ENCODE results near the gene SLC8A2.

SLC8A2 gene

GRCh38 chr19:47503826-47504150, 32.1 kb upstream of the SLC8A2 start:
- no peak overlapping the region for H3K4me3 ChIP-seq (ENCODE audit: low read depth, low read length)
- no peak for DNase-seq (ENCODE audit: low read depth)
- no peak for TF ChIP-seq CTCF (IDR thresholded peaks at IDR 0.05; ENCODE audit: low read depth, low read length, missing control alignments)

GRCh38 chr19:47503130-47503825, 31.6 kb upstream of the SLC8A2 start:
- no peak for TF ChIP-seq CTCF (IDR thresholded peaks at IDR 0.05; ENCODE audit: low read depth, low read length, missing control alignments)
- H3K4me3 ChIP-seq (ENCODE audit: low read depth, low read length), result no peak overlapping the region
- no peak for DNase-seq (ENCODE audit: low read depth)

DNA sequence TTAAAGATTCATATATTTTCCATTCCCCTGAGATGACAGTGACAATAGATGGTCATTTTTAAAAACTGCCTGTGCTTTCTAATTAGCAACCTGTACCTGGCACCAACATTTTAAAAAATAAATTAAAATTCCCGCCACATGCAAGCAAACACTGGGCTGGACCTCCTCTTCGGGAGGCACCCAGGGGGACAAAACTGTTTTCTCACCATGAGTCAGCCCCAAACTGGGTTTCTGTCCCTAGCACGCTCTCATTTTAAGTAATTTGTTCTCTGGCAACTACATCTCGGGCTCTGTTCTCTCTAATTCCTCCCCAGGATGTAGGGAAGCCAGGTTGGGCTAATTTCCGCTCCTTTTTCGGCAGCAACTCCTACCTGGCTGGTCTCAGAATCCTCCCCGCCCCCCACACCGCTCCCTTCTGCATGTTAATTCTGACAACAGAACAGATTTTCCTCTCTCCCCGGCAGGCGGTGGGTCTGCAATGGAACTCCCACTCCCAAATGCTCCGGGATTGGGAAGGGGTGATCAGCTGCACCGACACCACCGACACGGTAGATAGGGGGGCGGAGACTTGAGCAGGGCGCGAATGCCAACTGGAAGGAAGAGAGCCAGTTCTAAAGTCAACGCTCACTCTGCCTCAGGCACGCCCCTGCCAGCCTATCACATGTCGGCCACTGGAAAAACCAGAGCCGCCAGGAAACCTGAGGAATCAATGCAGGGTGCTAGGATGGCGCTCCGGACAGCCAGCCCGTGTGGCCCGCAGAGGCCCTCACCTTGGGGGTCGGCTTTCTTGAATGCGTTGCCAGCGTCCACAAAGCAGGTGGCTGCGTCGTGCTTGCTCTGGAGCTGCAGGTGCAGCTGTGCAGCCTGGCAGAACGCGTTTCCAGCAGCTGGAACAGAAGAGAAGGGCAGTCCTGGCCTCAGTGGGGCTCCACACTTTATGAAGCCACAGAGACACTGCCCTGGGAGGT, 28.5 kb upstream of the SLC8A2 start:
- no peak for DNase-seq (ENCODE audit: low read depth)
- H3K4me3 ChIP-seq (ENCODE audit: low read depth, low read length), result no peak overlapping the region
- TF ChIP-seq CTCF (IDR thresholded peaks at IDR 0.05; ENCODE audit: low read depth, low read length, missing control alignments), result no peak

DNA sequence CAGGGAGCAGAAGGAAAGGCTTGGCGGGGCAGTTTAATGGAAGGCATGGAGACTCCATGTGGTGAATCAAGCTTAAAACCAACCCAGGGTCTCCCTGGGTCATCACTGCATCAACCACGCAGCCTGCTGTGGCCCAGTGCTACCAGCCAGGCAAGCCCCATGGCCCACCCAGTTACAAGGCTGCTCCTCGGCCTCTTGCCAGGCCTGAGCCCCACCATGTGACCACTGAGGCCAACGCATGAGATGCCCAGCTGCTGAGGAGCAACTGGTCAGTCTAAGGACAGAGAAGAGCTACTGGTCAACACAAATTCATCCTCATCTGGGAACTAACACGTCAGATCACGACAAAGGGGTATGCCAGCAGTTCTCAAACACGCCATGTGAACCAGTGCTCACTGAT, 27.7 kb upstream of the SLC8A2 start:
- DNase-seq (ENCODE audit: low read depth), result no peak
- H3K4me3 ChIP-seq (ENCODE audit: low read depth, low read length), result no peak overlapping the region
- no peak for TF ChIP-seq CTCF (IDR thresholded peaks at IDR 0.05; ENCODE audit: low read depth, low read length, missing control alignments)

GRCh38 chr19:47498561-47498960, 26.9 kb upstream of the SLC8A2 start:
- no peak for DNase-seq (ENCODE audit: low read depth)
- no peak overlapping the region for H3K4me3 ChIP-seq (ENCODE audit: low read depth, low read length)
- TF ChIP-seq CTCF (IDR thresholded peaks at IDR 0.05; ENCODE audit: low read depth, low read length, missing control alignments), result no peak

- no peak for DNase-seq (ENCODE audit: low read depth)
- H3K4me3 ChIP-seq (ENCODE audit: low read depth, low read length), result no peak overlapping the region
- no peak for TF ChIP-seq CTCF (IDR thresholded peaks at IDR 0.05; ENCODE audit: low read depth, low read length, missing control alignments)
These were observed 26.3 kb upstream of the SLC8A2 start for GRCh38 chr19:47497821-47498520.
